ENCODE measurements around the gene E2F6.
A peak's percentile ranks its signal among the peaks of the same experiment; 100 is the strongest.

Gene E2F6

GRCh38 chr2:11488809-11489208, 22.8 kb upstream of the E2F6 start:
- Mint-ChIP-seq H3K4me1 (no peaks in the 10 kb centered on the region), H3K27ac (ENCODE audit: low read depth) (no peak overlapping the region), H3K9me3 (no peaks in the 10 kb centered on the region), H3K4me3 (no peak overlapping the region), H3K36me3 (ENCODE audit: insufficient read depth) (peaks cover 3% of the 10 kb centered on the region), H3K27me3 (peaks cover 34% of the 10 kb centered on the region)
- ATAC-seq (replicated peaks; ENCODE audit: extremely low read depth, poor library complexity, severe bottlenecking) (no peak), DNase-seq (ENCODE audit: low spot score in 2 of 2) (no peak)

- peaks cover 66% of the 10 kb centered on the region for H3K27me3 Mint-ChIP-seq
- DNase-seq (ENCODE audit: low spot score in 2 of 2) (no peak), ATAC-seq (replicated peaks; ENCODE audit: extremely low read depth, poor library complexity, severe bottlenecking) (no peak)
- peaks cover 5% of the 10 kb centered on the region for H3K4me1 Mint-ChIP-seq
- no peaks in the 10 kb centered on the region for H3K9me3 Mint-ChIP-seq
- peaks cover 3% of the 10 kb centered on the region for H3K36me3 Mint-ChIP-seq (ENCODE audit: insufficient read depth)
- no peak overlapping the region for H3K4me3 Mint-ChIP-seq
- no peak overlapping the region for H3K27ac Mint-ChIP-seq (ENCODE audit: low read depth)
These were observed 18.1 kb upstream of the E2F6 start for GRCh38 chr2:11483806-11484617.

- Mint-ChIP-seq H3K36me3 (ENCODE audit: insufficient read depth) (peaks cover under 1% of the 10 kb centered on the region), H3K9me3 (no peaks in the 10 kb centered on the region), H3K4me3 (no peak overlapping the region), H3K27me3 (peaks cover 66% of the 10 kb centered on the region), H3K27ac (ENCODE audit: low read depth) (no peak overlapping the region), H3K4me1 (peaks cover 5% of the 10 kb centered on the region)
- ATAC-seq (replicated peaks; ENCODE audit: extremely low read depth, poor library complexity, severe bottlenecking): no peak
- no peak for DNase-seq (ENCODE audit: low spot score in 2 of 2)
These were observed 16.6 kb upstream of the E2F6 start for GRCh38 chr2:11482473-11483035.

- no peak for DNase-seq (ENCODE audit: low spot score in 2 of 2)
- ATAC-seq (replicated peaks; ENCODE audit: extremely low read depth, poor library complexity, severe bottlenecking): no peak
- peaks cover 66% of the 10 kb centered on the region for H3K27me3 Mint-ChIP-seq
- no peaks in the 10 kb centered on the region for H3K9me3 Mint-ChIP-seq
- H3K36me3 Mint-ChIP-seq (ENCODE audit: insufficient read depth): no peaks in the 10 kb centered on the region
- H3K27ac Mint-ChIP-seq (ENCODE audit: low read depth): no peak overlapping the region
- H3K4me3 Mint-ChIP-seq: no peak overlapping the region
- H3K4me1 Mint-ChIP-seq: peaks cover 5% of the 10 kb centered on the region
These were observed 16.0 kb upstream of the E2F6 start for GRCh38 chr2:11481789-11482472.

- ATAC-seq (replicated peaks; ENCODE audit: extremely low read depth, poor library complexity, severe bottlenecking) (no peak), DNase-seq (ENCODE audit: low spot score in 2 of 2) (no peak)
- no peaks in the 10 kb centered on the region for H3K9me3 Mint-ChIP-seq
- no peak overlapping the region for H3K27ac Mint-ChIP-seq (ENCODE audit: low read depth)
- no peaks in the 10 kb centered on the region for H3K36me3 Mint-ChIP-seq (ENCODE audit: insufficient read depth)
- H3K4me1 Mint-ChIP-seq: peaks cover 5% of the 10 kb centered on the region
- H3K4me3 Mint-ChIP-seq: no peak overlapping the region
- H3K27me3 Mint-ChIP-seq: peaks cover 64% of the 10 kb centered on the region
These were observed 15.4 kb upstream of the E2F6 start for GRCh38 chr2:11481426-11481788.

- no peak for ATAC-seq (replicated peaks; ENCODE audit: extremely low read depth, poor library complexity, severe bottlenecking)
- H3K27ac Mint-ChIP-seq (ENCODE audit: low read depth): no peak overlapping the region
- DNase-seq (ENCODE audit: low spot score in 2 of 2): no peak
- H3K4me3 Mint-ChIP-seq: no peak overlapping the region
- H3K4me1 Mint-ChIP-seq: peaks cover 5% of the 10 kb centered on the region
- peaks cover 2% of the 10 kb centered on the region for H3K36me3 Mint-ChIP-seq (ENCODE audit: insufficient read depth)
- no peaks in the 10 kb centered on the region for H3K9me3 Mint-ChIP-seq
- peaks cover 59% of the 10 kb centered on the region for H3K27me3 Mint-ChIP-seq
These were observed 14.9 kb upstream of the E2F6 start for GRCh38 chr2:11480859-11481258.

GRCh38 chr2:11480406-11480805, 14.4 kb upstream of the E2F6 start:
- peaks cover 54% of the 10 kb centered on the region for H3K27me3 Mint-ChIP-seq
- DNase-seq (ENCODE audit: low spot score in 2 of 2) (no peak), ATAC-seq (replicated peaks; ENCODE audit: extremely low read depth, poor library complexity, severe bottlenecking) (no peak)
- no peak overlapping the region for H3K27ac Mint-ChIP-seq (ENCODE audit: low read depth)
- peaks cover 2% of the 10 kb centered on the region for H3K36me3 Mint-ChIP-seq (ENCODE audit: insufficient read depth)
- no peak overlapping the region for H3K4me3 Mint-ChIP-seq
- H3K9me3 Mint-ChIP-seq: no peaks in the 10 kb centered on the region
- peaks cover 5% of the 10 kb centered on the region for H3K4me1 Mint-ChIP-seq

- no peak overlapping the region for H3K4me3 Mint-ChIP-seq
- ATAC-seq (replicated peaks; ENCODE audit: extremely low read depth, poor library complexity, severe bottlenecking): no peak
These were observed 13.1 kb upstream of the E2F6 start for GRCh38 chr2:11478899-11479605.

GRCh38 chr2:11477994-11478393, 12.0 kb upstream of the E2F6 start:
- H3K4me1 Mint-ChIP-seq: peaks cover 2% of the 10 kb centered on the region
- no peak overlapping the region for H3K27ac Mint-ChIP-seq (ENCODE audit: low read depth)
- H3K27me3 Mint-ChIP-seq: peaks cover 30% of the 10 kb centered on the region
- ATAC-seq (replicated peaks; ENCODE audit: extremely low read depth, poor library complexity, severe bottlenecking) (no peak), DNase-seq (ENCODE audit: low spot score in 2 of 2) (peak; percentile 59 to 65)
- H3K9me3 Mint-ChIP-seq: no peaks in the 10 kb centered on the region
- peaks cover 2% of the 10 kb centered on the region for H3K36me3 Mint-ChIP-seq (ENCODE audit: insufficient read depth)
- H3K4me3 Mint-ChIP-seq: no peak overlapping the region

More at GRCh38 chr2:11478899-11479605, 13.1 kb upstream of the E2F6 start:
- H3K27ac Mint-ChIP-seq (ENCODE audit: low read depth): no peak overlapping the region
- no peak for DNase-seq (ENCODE audit: low spot score in 2 of 2)
- H3K27me3 Mint-ChIP-seq: peaks cover 41% of the 10 kb centered on the region
- H3K36me3 Mint-ChIP-seq (ENCODE audit: insufficient read depth): peaks cover 2% of the 10 kb centered on the region
- peaks cover 5% of the 10 kb centered on the region for H3K4me1 Mint-ChIP-seq
- H3K9me3 Mint-ChIP-seq: no peaks in the 10 kb centered on the region

- Mint-ChIP-seq H3K27ac (ENCODE audit: low read depth) (peak overlapping the region; percentile 62), H3K9me3 (no peaks in the 10 kb centered on the region), H3K4me3 (no peak overlapping the region), H3K36me3 (ENCODE audit: insufficient read depth) (peaks cover 2% of the 10 kb centered on the region), H3K27me3 (no peaks in the 10 kb centered on the region), H3K4me1 (peaks cover 8% of the 10 kb centered on the region)
- ATAC-seq (replicated peaks; ENCODE audit: extremely low read depth, poor library complexity, severe bottlenecking): no peak
- DNase-seq (ENCODE audit: low spot score in 2 of 2): no peak
These were observed 7.9 kb upstream of the E2F6 start for GRCh38 chr2:11473659-11474433.

- ATAC-seq (replicated peaks; ENCODE audit: extremely low read depth, poor library complexity, severe bottlenecking): no peak
- Mint-ChIP-seq H3K27ac (ENCODE audit: low read depth) (no peak overlapping the region), H3K9me3 (no peaks in the 10 kb centered on the region), H3K4me1 (peaks cover 50% of the 10 kb centered on the region), H3K36me3 (ENCODE audit: insufficient read depth) (peaks cover 11% of the 10 kb centered on the region), H3K27me3 (no peaks in the 10 kb centered on the region), H3K4me3 (no peak overlapping the region)
- no peak for DNase-seq (ENCODE audit: low spot score in 2 of 2)
These were observed 1.8 kb upstream of the E2F6 start for GRCh38 chr2:11467749-11468148.

- Mint-ChIP-seq H3K27me3 (no peaks in the 10 kb centered on the region), H3K9me3 (no peaks in the 10 kb centered on the region), H3K36me3 (ENCODE audit: insufficient read depth) (peaks cover 14% of the 10 kb centered on the region), H3K4me1 (peaks cover 56% of the 10 kb centered on the region), H3K27ac (ENCODE audit: low read depth) (peak overlapping the region; percentile 93), H3K4me3 (peak overlapping the region; percentile 95)
- DNase-seq (ENCODE audit: low spot score in 2 of 2): no peak
- ATAC-seq (replicated peaks; ENCODE audit: extremely low read depth, poor library complexity, severe bottlenecking): no peak
These were observed 1.2 kb upstream of the E2F6 start for GRCh38 chr2:11467129-11467649.

Measured in central memory CD8-positive, alpha-beta T cell (primary cell).